Neural cell (in vitro differentiated cells): Measurements from ENCODE around the gene CCDC82.

Experiments
- CTCF ChIP-seq: fragments of 450-650 bp; IDR thresholded peaks from 2 replicates; pipeline ENCODE4 v1.5.1; 2014; ENCODE audit warnings: antibody characterized with exemption, mild to moderate bottlenecking, moderate library complexity; ENCODE audit not compliant: poor library complexity, severe bottlenecking
- EP300 ChIP-seq: fragments of 450-650 bp; conservative IDR thresholded peaks from 2 replicates; pipeline ENCODE4 v1.6.1; 2014; ENCODE audit warnings: antibody characterized with exemption, mild to moderate bottlenecking, moderate library complexity; ENCODE audit not compliant: poor library complexity, severe bottlenecking
- EZH2 ChIP-seq: fragments of 200-600, 300-800 bp; shearing (Covaris generic), sonication (generic); IDR thresholded peaks from 2 replicates; pipeline ENCODE4 v1.6.1; 2014; ENCODE audit warnings: antibody characterized with exemption, low read length, borderline replicate concordance, mild to moderate bottlenecking; ENCODE audit not compliant: insufficient read depth, poor library complexity, severe bottlenecking
- MXI1 ChIP-seq: fragments of 450-650 bp; conservative IDR thresholded peaks from 2 replicates; pipeline ENCODE4 v1.6.1; 2014; ENCODE audit warnings: antibody characterized with exemption, mild to moderate bottlenecking; ENCODE audit not compliant: poor library complexity, severe bottlenecking
- POLR2AphosphoS5 ChIP-seq: IDR thresholded peaks from 2 replicates; pipeline ENCODE4 v1.6.1; 2012
- RAD21 ChIP-seq: fragments of 450-650 bp; conservative IDR thresholded peaks from 2 replicates; pipeline ENCODE4 v1.6.1; 2014; ENCODE audit warnings: antibody characterized with exemption, mild to moderate bottlenecking, moderate library complexity
- REST ChIP-seq: IDR thresholded peaks from 2 replicates; pipeline ENCODE4 v1.6.1; 2012; ENCODE audit warnings: borderline replicate concordance
- SMC3 ChIP-seq: fragments of 450-650 bp; conservative IDR thresholded peaks from 2 replicates; pipeline ENCODE4 v1.6.1; 2014; ENCODE audit warnings: antibody characterized with exemption, mild to moderate bottlenecking, moderate library complexity; ENCODE audit not compliant: poor library complexity
- TAF1 ChIP-seq: IDR thresholded peaks from 2 replicates; pipeline ENCODE4 v1.6.1; 2012; ENCODE audit warnings: low read depth

GRCh38 chr11:96373826-96374225 lies 15.9 kb downstream of the CCDC82 start:
- TF ChIP-seq CTCF (no peak), EZH2 (no peak), SMC3 (no peak), EP300 (no peak), REST (no peak), TAF1 (no peak), POLR2AphosphoS5 (no peak), RAD21 (no peak), MXI1 (no peak)
